Fibroblast of lung (primary cell): ENCODE results near the gene CBX1. TPM values are rescaled to one million over a fixed set of nuclear protein-coding genes. Genes with fewer than 3 reads are reported as not detected.

Experiments used
- DNase-seq, 2 donors: peaks; one replicate each; pipeline versions ENCODE4 v3.0.0 to v3.0.0-alpha.2; 2010; ENCODE audit warnings: low read depth in 2 of 2
- H2AFZ ChIP-seq: 2 replicates; pipeline ENCODE4 v1.5.1; 2012; ENCODE audit warnings: low read length, control low read depth, inconsistent platforms
- H3K27ac ChIP-seq: 2 replicates; pipeline ENCODE4 v1.5.1; 2011; ENCODE audit warnings: low read length, control low read depth; ENCODE audit not compliant: insufficient read depth
- H3K27me3 ChIP-seq: 2 replicates; pipeline ENCODE4 v1.5.1; 2011; ENCODE audit warnings: mild to moderate bottlenecking, low read length; ENCODE audit not compliant: control insufficient read depth, insufficient read depth
- H3K36me3 ChIP-seq: 2 replicates; pipeline ENCODE4 v1.5.1; 2011; ENCODE audit warnings: low read length; ENCODE audit not compliant: control insufficient read depth, insufficient read depth
- H3K4me1 ChIP-seq: 2 replicates; pipeline ENCODE4 v1.5.1; 2011; ENCODE audit warnings: low read length; ENCODE audit not compliant: control insufficient read depth, insufficient read depth; ENCODE audit errors: extremely low read depth
- H3K4me2 ChIP-seq: 2 replicates; pipeline ENCODE4 v1.5.1; 2011; ENCODE audit warnings: low read length, control low read depth; ENCODE audit not compliant: insufficient read depth; ENCODE audit errors: extremely low read depth
- H3K4me3 ChIP-seq, 4 experiments: fragments of 200-600 bp in 1 of 4; sonication (generic) in 1 of 4; replicated peaks in 1 of 4; 2 replicates each; pipeline ENCODE4 v1.5.1; 2011 to 2016; ENCODE audit warnings: low read length in 4 of 4, low read depth in 3 of 4, mild to moderate bottlenecking in 3 of 4, control low read depth in 2 of 4, inconsistent platforms in 1 of 4, mixed read lengths in 1 of 4; ENCODE audit not compliant: insufficient read depth in 1 of 4; ENCODE audit errors: control extremely low read depth in 1 of 4
- H3K79me2 ChIP-seq: 2 replicates; pipeline ENCODE4 v1.5.1; 2012; ENCODE audit warnings: mild to moderate bottlenecking, low read length, inconsistent platforms; ENCODE audit not compliant: control insufficient read depth, insufficient read depth
- H3K9ac ChIP-seq: 2 replicates; pipeline ENCODE4 v1.5.1; 2011; ENCODE audit warnings: mild to moderate bottlenecking, low read length, control low read depth; ENCODE audit not compliant: insufficient read depth
- H3K9me3 ChIP-seq: 2 replicates; pipeline ENCODE4 v1.5.1; 2012; ENCODE audit warnings: low read depth, low read length; ENCODE audit not compliant: control insufficient read depth, insufficient read depth
- H4K20me1 ChIP-seq: 2 replicates; pipeline ENCODE4 v1.5.1; 2011; ENCODE audit warnings: low read length; ENCODE audit not compliant: control insufficient read depth, insufficient read depth; ENCODE audit errors: extremely low read depth
- EZH2 ChIP-seq: IDR thresholded peaks from 2 replicates; pipeline ENCODE4 v1.5.1; 2012; ENCODE audit warnings: low read length, control low read depth, mild to moderate bottlenecking; ENCODE audit errors: missing control alignments
- polyA minus RNA-seq: library from RNA; depleted of rRNA, polyadenylated mRNA; stranded (reverse); fragments of >200 nt; gene quantifications from 2 replicates; pipeline ENCODE4 v1.2.3, GENCODE V29; 2011; ENCODE audit warnings: low replicate concordance
- polyA plus RNA-seq, 2 donors: library from polyadenylated mRNA; depleted of rRNA in 1 of 2; stranded (reverse) in 1 of 2; unstranded in 1 of 2; fragments of >200 nt; gene quantifications; 2 replicates each; pipeline ENCODE4 v1.2.1, GENCODE V29; 2011 to 2012; ENCODE audit warnings: missing spikeins in 1 of 2
- total RNA-seq: library from RNA; depleted of rRNA; stranded (reverse); fragments of >200 nt; gene quantifications from 2 replicates; pipeline ENCODE4 v1.2.1, GENCODE V29; 2014
- TF ChIP-seq, protein P1 (sequence below), 2 donors: IDR thresholded peaks in 1 of 2; conservative IDR thresholded peaks in 1 of 2; 1 replicate in 1 of 2; 2 replicates in 1 of 2; pipeline ENCODE4 v1.5.1; 2011 to 2012; ENCODE audit warnings: low read length in 2 of 2, control low read depth in 1 of 2, inconsistent platforms in 1 of 2, low read depth in 1 of 2, mild to moderate bottlenecking in 1 of 2

CBX1 gene
- total RNA-seq (44.9 and 50.4 TPM in 2 replicates), polyA plus RNA-seq (64.8 and 68.1 TPM in 2 replicates), polyA minus RNA-seq (3.5 and 7.2 TPM in 2 replicates)
- polyA plus RNA-seq (2012), result 78.7 and 95.1 TPM in 2 replicates

DNA sequence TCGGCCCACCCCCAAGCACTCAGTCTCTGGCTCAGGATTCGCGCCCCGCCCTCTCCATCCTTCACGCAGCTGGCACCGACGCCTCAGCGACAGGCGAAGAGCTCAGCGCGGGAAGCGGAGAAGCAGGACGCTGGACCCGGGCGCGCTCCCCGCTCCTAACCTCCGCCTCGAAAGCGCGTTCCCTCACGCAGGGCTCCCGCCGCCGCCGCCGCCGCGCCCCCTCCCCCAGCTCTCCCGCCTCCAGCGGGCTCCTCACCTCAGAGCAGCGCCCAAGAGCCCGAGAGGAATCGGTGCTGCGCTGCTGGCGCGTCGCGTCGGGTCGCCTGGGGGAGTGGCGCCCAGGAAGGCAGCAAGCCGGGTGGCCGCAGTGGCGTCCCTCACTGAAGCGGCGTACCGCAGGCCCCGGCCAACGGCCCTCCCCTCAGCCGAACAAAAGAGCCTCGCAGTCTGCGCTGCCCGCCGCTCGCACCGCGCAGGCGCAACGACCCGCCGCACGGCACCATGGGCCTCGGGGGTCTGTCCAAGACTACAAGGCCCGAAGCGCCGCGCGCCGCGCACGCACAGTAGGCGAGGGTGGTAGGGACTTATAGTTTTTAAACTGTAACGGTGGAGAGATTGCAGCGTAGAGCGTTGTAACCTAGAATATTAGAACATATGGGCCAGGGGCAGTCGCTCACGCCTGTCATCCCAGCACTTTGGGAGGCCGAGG is at the start of gene CBX1:
Gene CBX1 (minus strand): TSS at position 467 of the 709 bp plus-strand sequence. CDS start 24,474 bp downstream, outside the sequence.
- Histone ChIP-seq H3K4me1 (peaks cover 2% of the 10 kb centered on the region), H3K9me3 (no peaks in the 10 kb centered on the region), H2AFZ (peak within 1 kb of the TSS; percentile 78), H3K36me3 (no peaks in the 10 kb centered on the region), H3K27me3 (no peaks in the 10 kb centered on the region), H3K4me2 (peak within 1 kb of the TSS; percentile 75), H3K9ac (peak within 1 kb of the TSS; percentile 86), H3K4me3 (peak within 1 kb of the TSS; percentile 71 to 90 (median 84)), H3K79me2 (peaks cover 47% of the 10 kb centered on the region), H3K27ac (peak within 1 kb of the TSS; percentile 87), H4K20me1 (no peaks in the 10 kb centered on the region)
- TF ChIP-seq EZH2, result no peak
- TF ChIP-seq, protein P1, sequence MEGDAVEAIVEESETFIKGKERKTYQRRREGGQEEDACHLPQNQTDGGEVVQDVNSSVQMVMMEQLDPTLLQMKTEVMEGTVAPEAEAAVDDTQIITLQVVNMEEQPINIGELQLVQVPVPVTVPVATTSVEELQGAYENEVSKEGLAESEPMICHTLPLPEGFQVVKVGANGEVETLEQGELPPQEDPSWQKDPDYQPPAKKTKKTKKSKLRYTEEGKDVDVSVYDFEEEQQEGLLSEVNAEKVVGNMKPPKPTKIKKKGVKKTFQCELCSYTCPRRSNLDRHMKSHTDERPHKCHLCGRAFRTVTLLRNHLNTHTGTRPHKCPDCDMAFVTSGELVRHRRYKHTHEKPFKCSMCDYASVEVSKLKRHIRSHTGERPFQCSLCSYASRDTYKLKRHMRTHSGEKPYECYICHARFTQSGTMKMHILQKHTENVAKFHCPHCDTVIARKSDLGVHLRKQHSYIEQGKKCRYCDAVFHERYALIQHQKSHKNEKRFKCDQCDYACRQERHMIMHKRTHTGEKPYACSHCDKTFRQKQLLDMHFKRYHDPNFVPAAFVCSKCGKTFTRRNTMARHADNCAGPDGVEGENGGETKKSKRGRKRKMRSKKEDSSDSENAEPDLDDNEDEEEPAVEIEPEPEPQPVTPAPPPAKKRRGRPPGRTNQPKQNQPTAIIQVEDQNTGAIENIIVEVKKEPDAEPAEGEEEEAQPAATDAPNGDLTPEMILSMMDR (conservative IDR thresholded peaks at IDR 0.05 in 1 of 2, IDR thresholded peaks at IDR 0.05 in 1 of 2; ENCODE audit: low read depth in 1 of 2, low read length in 2 of 2), result no peak
- DNase-seq, result peak; percentile 93 to 96

DNA sequence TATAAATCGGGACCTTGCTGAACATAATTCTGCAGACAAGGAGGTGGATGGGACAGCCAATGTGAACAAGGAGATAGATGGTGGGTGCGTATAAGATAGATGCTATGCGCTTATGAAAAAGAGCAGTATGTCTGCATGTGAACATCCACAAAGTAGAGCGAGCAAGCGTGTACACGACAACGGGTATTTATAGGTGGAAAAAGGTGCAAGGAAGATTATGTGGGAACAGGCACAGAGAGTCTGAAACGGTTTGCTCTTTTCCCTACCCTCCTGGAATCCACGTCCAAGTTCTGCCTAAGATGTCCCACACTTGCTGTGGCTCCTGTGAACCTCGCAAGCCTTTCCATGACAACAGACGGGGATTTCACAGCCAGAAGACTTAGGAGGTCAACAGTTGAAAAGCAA is 49.3 kb upstream of the CBX1 start:
- Histone ChIP-seq H3K9ac (no peak overlapping the region), H3K4me1 (no peaks in the 10 kb centered on the region), H2AFZ (no peak overlapping the region), H3K9me3 (no peaks in the 10 kb centered on the region), H3K36me3 (no peaks in the 10 kb centered on the region), H4K20me1 (no peaks in the 10 kb centered on the region), H3K27ac (no peak overlapping the region), H3K4me3 (no peak overlapping the region), H3K79me2 (no peaks in the 10 kb centered on the region), H3K27me3 (peaks cover 53% of the 10 kb centered on the region), H3K4me2 (no peak overlapping the region)
- no peak for DNase-seq
- peak; percentile 35 for TF ChIP-seq EZH2
- TF ChIP-seq, protein P1 (conservative IDR thresholded peaks at IDR 0.05 in 1 of 2, IDR thresholded peaks at IDR 0.05 in 1 of 2; ENCODE audit: low read depth in 1 of 2, low read length in 2 of 2), result no peak

DNA sequence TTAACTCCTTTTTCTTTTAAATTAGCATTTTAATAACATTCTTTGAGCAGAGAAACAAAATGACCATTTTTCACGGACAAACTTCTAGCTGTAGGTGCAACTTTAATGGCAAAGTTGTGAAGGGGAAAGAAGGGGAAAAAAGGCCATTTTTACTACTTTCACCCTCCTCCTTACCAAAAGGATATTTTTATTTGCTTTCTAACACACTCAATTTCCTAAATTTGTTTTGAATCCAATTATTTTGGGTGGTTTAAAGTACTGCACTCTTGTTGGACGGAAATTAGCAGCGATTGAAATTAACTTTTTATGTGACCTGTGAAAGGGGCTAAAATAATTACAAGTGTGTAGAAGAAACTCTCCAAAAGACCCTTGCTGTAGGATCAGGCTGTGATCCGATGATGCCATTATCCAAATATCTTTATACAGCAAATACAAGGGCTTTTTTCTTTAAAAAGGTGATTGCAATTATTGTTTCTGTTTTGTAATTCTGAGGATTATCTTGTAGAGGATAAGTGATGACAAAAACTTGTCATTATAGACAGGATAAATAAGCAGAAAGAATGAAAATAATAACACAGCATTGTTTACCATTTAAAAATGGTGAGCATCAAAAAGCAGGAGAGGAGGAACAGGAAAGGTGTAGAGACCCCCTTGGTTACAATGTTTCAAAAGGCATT is 48.6 kb upstream of the CBX1 start:
- DNase-seq, result no peak
- no peak for TF ChIP-seq EZH2
- TF ChIP-seq, protein P1 (conservative IDR thresholded peaks at IDR 0.05 in 1 of 2, IDR thresholded peaks at IDR 0.05 in 1 of 2; ENCODE audit: low read depth in 1 of 2, low read length in 2 of 2), result no peak
- Histone ChIP-seq H3K4me2 (no peak overlapping the region), H4K20me1 (no peaks in the 10 kb centered on the region), H3K9ac (no peak overlapping the region), H3K27me3 (peaks cover 57% of the 10 kb centered on the region), H2AFZ (no peak overlapping the region), H3K4me3 (no peak overlapping the region), H3K4me1 (no peaks in the 10 kb centered on the region), H3K27ac (no peak overlapping the region), H3K79me2 (no peaks in the 10 kb centered on the region), H3K9me3 (no peaks in the 10 kb centered on the region), H3K36me3 (no peaks in the 10 kb centered on the region)
